ENCODE data around the gene FNDC3A.
"Not testable (repeated sequence)": the region's sequence is repeated elsewhere in the genome, so short reads cannot be mapped to it uniquely, and the experiment has no call there.

Gene FNDC3A

DNA sequence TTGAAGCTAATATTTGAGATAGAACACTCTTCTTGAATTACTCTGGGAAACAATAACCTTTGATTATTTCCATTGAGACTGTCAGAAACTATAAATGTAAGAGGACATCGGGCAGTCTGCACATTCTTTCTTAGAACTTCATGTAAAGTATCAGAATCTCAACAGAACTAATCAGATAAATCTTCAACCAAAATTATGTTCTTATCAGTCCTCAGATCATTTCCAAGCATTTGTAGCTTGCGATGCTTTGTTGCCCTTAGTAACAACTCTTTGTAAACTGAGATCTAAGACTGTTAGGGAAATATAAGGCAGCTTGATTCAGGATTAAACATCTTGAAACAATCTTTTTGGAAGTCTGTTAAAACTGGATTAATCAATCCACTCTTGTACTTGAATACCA is 70.3 kb downstream of the FNDC3A start:
- no peak for DNase-seq

DNA sequence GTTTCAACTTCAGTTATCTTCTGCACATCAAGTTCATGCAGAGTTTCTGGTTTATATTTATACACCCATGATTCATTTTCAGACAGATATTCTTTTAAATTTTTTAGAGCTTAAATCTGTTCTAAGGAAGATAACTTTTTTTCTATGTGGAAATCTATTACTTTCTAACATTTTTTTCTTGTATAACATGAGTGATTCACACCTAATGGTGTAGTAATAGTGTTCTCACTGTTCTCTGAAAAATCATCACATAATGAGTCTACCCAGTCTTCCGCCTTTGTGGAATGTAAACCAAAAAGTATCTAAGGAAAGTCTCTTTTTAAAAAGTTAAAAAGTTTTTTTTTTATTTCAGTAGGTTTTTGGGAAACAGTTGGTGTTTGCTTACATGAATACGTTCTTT is 70.8 kb downstream of the FNDC3A start:
- DNase-seq, result no peak

DNA sequence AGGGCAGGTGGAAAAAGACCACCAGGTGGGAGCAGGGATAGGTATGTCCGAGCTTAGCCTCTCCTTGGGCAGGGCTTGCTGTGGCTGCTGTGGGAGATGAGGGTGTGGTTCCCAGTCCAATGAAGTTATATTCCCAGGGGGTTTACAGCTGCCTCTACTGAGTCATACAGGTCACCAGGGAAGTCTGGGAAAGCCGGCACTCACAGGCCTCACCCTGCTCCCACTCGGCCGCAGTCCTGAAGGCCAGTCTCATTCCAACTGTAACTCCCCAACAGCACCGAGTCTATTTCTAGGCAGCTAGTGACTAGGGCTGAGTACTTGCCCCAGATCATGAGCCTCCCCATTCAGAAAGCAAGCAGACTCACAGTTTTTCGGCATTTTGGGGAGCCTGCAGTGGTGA is 77.1 kb downstream of the FNDC3A start:
- no peak for DNase-seq

DNA sequence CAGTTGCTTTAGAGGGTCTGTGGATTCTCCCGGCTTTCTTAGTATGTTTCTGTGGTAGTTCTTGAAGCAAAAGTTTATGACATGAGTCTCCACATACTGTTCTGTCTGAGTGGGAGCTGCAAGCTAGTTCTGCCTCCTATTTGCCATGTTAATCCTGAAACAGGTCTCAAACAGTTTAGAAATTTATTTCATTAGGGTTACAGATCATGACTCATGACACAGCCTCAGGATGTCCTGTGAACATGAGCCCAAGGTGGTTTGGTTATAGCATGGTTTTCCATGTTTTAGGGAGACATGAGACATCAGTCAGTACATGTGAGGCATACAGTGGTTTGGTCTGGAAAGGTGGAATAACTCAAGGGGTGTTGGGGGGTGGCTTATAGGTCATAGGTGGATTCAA is 77.5 kb downstream of the FNDC3A start:
- DNase-seq, result no peak

DNA sequence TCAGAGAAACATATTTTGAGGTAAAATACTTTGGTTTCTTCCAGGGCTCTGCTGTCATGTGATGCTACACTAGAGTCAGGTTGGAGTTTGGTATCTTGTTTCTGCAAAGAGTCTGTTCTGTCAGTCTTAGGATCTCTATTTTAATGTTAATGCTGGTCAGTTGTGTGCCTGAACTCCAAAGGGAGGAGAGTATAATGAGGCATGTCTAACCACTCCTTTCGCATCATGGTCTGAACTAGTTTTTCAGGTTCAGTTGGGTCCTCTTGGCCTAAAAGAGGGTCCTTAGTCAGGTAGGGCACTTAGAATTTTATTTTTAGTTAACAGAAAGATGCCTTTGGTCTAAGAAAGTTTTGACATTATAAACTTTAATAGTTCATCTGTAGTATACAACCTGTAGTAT is 78.2 kb downstream of the FNDC3A start:
- no peak for DNase-seq

DNA sequence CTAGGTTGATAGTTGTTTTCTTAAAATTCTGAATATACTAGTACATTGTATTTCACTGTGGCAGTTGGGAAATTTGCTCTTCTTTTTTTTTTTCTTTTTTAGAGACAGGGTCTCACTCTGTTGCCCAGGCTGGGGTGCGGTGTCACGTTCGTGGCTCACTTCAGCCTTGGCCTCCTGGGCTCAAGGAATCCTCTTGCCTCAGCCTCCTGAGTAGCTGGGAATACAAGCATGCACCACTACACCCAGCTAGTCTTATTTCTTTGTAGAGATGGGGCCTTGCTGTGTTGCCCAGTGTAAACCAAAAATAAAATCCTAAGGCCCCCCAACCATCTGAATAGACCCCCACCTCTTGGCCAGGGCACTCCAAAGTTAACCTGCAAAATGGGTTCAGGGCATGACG is 79.3 kb downstream of the FNDC3A start:
- DNase-seq, result no peak

DNA sequence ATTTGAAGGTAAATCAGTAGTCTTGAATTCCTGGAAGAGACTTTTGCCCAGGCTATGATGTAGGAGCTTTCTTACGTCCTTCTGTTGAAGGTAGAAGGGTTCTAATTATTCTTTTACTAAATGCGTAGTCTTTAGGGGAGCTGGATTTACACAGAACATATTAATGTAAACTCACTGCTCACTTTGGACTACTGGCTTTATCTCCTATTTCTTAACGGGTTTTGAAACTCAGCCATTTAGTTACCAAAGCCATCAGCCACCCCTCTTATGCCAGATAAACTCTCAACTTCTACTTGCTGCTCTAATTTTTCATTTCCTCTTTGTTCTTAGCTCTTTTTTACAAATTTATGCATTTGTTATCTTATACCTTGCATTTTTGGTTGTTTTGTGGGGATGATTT is 81.5 kb downstream of the FNDC3A start:
- DNase-seq, result no peak

DNA sequence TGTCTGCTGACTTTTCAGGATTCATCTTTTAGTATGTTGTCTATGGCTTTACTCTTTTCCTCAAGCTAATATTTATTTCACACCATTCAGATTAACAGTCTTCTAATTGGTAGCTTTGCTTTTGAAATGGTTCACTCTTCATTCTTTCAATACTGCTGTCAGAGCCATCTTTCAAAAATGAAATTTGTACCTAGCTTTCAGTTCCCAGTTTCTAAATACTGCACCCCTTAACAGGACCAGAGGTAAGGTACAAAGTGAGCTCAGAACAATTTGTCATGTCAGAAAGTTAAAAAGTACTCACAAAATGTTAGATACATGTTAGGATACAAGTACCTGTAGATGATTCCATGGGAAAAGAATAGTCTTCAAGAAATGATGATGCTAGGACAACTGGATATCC is 83.0 kb downstream of the FNDC3A start:
- no peak for DNase-seq

DNA sequence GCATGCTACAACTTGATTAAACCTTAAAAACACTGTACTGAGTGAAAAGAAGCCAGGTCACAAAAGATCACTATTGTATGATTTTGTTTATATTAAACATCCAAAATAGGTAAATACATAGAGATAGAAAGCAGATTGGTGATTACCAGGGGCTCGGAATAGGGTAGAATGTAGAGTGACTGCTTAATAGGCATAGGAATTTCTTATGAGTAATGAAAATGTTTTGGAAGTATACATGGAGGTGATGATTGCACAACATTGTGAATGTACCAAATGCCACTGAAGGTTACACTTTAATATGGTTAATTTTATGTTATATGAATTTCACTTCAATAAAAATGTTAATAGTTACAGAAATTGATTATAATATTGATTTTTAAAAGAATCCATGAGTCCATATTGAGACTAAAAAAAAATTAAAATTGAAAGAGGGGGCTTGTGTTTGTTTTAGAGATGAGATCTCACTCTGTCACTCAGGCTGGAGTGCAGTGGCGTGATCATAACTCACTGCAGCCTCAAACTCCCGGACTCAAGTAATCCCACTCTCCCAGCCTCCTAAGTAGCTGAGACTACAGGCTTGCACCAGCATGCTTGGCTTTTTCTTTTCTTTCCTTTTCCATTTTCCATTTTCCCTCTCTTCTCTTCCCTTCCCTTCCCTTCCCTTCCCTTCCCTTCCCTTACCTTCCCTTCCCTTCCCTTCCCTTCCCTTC is 85.1 kb downstream of the FNDC3A start:
- DNase-seq, result no peak

DNA sequence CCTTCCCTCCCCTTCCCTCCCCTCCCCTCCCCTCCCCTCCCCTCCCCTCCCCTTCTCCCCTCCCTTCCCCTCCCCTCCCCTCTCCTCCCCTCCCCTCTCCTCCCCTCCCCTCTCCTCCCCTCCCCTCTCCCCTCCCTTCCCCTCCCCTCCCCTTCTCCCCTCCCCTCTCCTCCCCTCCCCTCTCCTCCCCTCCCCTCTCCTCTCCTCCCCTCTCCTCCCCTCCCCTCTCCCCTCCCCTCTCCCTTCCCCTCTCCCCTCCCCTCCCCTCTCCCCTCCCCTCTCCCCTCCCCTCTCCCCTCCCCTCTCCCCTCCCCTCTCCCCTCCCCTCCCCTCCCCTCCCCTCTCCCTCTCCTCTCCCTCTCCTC is 85.7 kb downstream of the FNDC3A start:
- DNase-seq, result not testable (repeated sequence)

DNA sequence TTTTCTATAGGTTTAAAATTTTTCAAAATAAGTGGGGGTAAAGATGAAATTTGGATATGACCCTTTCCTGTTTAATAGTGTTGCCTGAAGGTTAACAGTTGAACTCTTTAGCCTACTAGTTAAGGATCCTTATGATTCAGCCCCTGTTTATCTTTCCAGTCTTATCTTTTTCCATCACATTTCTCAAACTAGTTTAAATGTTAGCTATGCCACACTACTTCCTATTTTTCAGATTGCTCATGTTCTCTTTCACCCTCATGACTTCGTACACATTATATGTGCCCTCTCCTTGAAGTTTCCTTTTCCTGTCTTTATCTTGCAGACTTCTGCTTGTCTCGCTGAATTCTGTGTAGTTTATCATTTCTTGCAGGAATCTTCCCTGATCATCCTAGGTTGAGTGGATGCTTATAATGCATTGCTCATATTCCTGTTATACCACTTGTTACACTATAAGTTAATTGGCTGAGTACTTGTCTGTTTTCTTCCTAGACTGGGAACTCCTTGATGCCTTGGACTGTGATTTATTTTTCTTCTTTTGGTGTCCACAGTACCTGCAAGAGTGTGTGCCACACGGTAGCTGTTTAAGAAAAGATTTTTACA is 86.7 kb downstream of the FNDC3A start:
- no peak for DNase-seq

DNA sequence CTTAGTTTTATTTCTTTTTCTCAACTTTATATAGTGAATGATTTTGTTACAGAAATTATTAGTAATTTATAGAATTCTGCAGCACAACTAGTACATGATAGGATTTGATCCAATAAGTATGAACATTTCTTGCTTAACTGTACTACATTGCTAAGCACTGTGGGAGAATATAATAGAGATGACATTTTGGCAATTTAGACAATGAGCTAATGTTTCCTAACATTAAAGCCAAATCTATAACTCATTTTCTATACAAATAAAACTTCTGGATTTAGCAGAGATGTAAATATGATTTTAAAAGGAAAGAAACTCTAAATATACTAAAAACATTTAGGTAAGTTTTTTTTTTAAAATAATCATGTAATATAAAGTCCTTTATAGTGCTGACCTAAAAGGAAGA is 87.3 kb downstream of the FNDC3A start:
- no peak for DNase-seq

DNA sequence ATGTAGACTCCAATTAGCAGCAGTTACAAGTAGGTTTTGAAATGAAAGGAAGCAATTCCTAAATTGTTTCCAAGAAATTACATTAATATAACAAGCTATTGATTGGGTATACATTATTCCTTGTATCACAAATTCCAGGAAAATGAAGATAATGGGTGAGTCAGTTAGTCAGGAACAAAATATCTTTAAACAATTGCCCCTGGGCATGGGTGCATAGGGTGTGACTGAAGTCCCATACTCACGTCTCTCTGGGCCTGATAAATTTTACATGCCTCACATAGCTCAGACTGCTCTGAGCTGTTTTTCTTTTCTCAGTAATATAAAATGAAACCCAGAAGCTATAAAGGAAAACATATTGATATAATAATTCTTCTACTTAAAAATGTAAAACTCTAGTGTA is 87.8 kb downstream of the FNDC3A start:
- no peak for DNase-seq

DNA sequence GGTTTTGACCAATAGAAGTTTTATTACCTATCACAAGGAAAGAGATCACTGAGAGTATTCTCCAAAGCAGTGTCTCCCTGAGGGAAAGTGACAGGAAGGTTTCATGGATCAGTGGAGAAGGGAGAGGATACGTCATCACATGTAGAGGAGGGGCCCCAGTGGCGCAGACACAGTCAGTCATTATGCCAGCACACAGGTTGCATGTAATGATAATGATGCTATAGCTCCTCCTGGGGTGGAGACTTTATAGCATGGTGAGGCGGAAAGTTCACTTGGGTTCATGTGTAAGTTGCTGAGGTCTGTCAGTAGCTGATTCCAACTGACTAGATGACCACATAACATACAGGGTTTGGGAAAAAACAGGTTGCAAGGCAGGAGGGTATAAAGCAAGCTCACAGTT is 88.8 kb downstream of the FNDC3A start:
- DNase-seq, result no peak

DNA sequence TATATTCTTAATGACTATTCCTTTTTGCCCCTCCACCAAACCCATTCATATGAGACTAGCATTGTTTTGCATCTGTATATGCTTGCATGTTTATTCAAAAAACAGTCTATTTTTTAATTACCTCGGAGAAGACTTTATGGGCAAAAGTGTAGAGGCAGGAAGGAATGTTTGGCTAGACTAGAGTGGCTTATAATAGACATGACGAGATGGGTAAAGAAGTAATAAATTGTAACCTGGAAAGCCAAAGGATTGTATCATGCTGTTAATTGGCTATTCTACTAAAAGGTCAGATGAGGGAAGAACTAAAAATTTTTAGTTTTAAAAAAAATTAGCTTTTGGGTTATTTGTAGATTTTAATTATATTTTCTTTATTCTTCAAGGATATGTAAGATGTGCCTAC is 91.1 kb downstream of the FNDC3A start:
- no peak for DNase-seq

DNA sequence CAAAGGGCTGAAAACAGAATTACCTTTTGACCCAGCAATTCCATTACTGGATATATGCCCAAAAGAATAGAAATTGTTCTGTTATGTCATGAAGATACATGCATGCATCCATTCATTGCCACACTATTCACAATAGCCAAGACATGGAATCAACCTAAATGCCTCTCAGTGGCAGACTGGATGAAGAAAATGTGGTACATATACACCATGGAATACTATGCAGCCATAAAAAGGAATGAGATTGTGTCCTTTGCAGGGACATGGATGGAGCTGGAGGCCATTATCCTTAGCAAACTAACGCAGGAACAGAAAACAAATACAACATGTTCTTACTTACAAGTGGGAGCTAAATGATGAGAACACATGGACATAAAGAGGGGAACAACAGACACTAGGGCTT is 92.8 kb downstream of the FNDC3A start:
- DNase-seq, result not testable (repeated sequence)

DNA sequence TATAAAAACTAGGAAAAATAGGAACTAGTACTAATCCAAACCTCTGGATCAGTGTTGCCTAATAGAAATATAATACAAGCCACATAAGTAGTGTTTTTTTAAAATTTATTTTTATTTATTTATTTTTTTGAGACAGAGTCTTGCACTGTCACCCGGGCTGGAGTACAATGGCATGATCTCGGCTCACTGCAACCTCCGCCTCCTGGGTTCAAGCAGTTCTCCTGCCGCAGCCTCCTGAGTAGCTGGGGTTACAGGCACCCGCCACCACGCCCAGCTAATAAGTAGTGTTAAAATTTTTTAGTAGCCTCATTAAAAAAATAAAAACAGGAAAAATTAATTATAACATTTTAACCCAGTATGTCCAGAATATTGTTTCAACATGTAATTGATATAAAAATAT is 94.3 kb downstream of the FNDC3A start:
- not testable (repeated sequence) for DNase-seq

DNA sequence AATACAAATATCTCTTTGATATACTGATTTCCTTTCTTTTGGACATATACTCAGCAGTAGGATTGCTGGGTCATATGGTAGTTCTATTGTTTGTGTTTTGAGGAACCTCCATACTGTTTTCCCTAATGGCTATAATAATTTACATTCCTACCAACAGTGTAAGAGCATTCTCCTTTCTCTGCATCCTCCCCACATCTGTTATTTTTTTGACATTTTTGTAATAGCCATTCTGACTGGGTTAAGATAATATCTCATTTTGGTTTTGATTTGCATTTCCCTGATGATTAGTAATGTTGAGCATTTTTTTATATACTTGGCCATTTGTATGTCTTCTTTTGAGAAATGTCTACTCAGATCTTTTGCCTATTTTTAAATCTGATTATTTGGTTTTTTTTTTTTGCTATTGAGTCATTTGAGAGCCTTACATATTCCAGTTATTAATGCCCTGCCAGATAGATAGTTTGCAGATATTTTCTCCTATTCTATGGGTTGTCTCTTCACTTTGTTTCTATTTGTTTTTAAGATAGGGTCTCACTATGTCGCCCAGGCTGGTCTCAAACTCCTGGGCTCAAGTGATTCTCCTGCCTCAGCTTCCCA is 95.7 kb downstream of the FNDC3A start:
- no peak for DNase-seq

DNA sequence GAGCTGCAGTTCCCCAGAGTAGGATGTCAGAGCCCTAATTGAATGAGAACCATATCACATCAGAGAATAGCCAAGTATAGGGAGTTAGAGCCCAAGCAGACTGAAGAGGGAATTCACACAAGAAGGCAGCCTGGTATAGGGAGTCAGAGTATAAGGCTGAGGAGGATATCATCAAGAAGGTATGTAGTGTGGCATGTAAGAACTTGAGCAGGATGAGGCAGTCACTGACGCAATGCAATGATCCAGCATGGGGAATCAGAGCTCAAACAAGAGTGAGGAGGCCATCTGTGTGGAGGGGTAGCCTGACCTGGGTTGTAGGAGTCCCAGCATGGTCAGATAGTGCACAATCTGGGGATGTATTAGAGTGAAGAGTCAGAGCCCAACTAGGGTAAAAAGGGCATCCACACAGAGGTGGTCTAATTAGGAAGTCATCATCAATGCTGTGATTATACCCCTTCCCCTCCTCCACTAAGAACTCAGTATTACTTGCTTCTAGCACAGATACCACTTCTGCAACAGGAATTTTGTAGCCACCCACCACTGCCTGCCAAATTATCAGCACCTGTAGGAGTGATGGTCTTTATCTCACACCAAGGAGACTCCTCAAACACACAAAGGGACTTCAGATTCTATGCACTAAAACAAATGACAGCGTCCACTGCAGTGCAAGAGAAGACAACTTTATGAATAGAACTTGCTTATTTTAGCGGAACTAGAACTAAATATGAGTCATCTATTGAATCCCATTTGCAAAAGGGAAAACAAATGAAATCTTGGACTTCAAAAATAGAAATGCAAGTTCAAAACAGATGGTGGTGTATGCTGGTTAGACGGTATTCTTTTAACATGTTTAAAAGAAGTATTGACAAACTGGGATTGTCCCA is 107.2 kb downstream of the FNDC3A start:
- DNase-seq, result no peak

DNA sequence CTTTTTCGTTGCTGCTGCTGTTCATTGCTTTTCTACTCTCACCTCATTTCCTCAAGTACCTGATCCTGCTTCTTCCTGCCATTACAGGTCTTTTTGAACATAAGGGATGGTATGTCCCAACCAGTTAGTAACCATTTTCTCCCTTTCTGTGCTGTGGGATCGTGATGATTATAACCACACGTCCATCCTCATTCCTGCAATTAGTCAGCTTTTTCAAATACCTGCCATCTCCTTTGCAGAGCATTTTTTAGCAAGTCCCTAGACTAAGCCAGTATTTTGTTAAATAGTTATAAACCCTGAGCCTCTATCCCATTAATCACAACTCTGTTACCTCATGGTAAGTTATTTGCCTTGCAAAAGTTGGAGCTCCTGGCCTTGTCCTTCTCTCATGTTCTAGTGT is 109.2 kb downstream of the FNDC3A start:
- DNase-seq, result no peak

DNA sequence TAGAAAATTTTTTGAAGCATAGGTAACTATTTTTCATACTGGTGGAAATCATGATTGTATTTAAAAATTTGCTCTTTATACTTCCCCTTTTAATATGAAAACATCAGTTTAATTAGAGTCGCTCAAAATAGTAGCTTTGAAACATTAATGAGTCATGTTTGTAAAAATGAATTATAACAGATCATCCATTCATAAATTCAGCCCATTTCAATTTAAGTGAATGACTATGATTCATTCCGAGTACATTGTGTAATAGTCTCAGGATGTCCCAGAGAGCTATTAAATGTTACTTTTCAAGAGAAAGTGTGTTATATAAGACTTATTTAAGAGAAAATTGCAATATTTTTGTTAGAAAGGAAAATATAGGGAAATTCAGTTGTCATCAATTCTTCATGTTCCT is 111.0 kb downstream of the FNDC3A start:
- no peak for DNase-seq

DNA sequence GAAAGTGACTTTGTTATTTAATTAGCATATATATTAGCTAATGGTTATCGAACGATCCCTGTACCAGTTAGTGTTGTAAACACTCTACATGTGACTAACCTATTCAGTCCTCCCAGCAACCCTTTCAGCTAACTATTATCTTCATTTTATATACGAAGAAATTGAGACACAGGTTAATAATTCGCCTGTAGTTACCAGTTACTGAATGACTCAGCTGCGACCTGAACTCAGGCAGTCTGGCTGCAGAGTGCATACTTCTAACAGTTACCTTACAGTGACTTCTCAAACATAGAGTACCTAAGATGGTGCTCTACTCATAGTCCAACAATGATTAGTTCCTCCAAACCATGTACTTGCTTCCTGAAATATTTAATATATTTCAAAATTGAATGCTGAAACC is 117.7 kb downstream of the FNDC3A start:
- no peak for DNase-seq

DNA sequence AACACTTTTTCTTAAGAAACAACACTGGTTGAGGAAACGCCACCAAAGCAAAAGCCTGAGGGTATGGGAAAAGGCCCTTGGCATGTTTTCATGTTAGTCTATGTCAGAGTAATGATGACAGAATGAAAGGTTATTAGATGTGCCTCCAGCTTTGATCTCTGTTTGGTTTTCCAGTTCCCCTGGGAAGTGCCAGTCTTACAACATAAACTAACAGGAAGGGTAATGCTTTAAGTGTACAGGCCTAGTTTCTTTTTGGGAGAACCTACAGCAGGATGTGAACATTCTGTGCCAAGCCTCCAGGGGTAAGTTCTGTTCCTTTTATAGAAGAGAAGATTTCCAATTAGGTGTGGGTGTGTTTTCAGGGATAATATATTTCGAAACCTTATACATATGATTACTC is 121.7 kb downstream of the FNDC3A start:
- DNase-seq, result no peak

DNA sequence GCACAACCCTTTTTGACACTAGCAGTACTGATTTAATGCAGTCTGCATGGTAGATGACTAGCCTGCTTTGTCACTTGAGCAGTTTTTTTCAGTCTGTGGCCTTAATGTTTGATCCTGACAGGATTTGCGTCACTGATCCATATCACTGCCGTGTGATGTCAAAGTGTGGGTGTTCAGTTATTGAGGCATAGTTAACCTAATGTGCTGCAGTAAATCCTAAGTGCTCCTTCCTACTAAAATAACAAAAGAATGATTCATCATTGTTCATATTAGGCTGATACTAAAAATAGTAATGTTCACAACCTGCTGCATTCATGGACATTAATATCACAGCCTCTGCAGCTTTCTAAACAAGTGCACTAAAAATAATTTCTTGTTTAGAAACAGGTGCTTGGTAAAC is 122.5 kb downstream of the FNDC3A start:
- no peak for DNase-seq
